Measurements from ENCODE around the gene RFWD3.

DNA sequence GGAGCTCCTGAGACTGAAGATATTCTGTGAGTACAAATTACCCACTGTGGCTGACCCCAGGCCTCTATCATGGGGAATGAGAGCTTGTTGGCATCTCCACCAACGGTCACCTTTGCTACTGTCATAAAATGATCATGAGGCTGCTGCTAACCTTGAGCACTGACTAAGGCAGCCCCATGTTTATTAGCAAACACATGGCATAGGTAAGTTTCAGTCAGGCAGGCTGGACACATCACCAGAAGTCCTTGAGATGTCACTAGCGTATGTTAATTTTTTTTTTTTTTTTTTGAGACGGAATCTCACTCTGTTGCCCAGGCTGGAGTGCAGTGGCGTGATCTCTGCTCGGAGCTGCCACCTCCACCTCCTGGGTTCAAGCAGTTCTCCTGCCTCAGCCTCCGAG is 58.3 kb downstream of the RFWD3 start:
- no peak for TF ChIP-seq EZH2 (IDR thresholded peaks at IDR 0.05; ENCODE audit: borderline replicate concordance, low read length)
- TF ChIP-seq, protein P1, sequence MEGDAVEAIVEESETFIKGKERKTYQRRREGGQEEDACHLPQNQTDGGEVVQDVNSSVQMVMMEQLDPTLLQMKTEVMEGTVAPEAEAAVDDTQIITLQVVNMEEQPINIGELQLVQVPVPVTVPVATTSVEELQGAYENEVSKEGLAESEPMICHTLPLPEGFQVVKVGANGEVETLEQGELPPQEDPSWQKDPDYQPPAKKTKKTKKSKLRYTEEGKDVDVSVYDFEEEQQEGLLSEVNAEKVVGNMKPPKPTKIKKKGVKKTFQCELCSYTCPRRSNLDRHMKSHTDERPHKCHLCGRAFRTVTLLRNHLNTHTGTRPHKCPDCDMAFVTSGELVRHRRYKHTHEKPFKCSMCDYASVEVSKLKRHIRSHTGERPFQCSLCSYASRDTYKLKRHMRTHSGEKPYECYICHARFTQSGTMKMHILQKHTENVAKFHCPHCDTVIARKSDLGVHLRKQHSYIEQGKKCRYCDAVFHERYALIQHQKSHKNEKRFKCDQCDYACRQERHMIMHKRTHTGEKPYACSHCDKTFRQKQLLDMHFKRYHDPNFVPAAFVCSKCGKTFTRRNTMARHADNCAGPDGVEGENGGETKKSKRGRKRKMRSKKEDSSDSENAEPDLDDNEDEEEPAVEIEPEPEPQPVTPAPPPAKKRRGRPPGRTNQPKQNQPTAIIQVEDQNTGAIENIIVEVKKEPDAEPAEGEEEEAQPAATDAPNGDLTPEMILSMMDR (IDR thresholded peaks at IDR 0.05; ENCODE audit: low read length): no peak
